DND-41 (cell line): Measurements from ENCODE around the gene KCNAB1.

Experiments used
- ATAC-seq: fragments of 200-7000 bp; cut with Tn5 transposase; 3 replicates; pipeline ENCODE4 v1.9.1; 2021; ENCODE audit warnings: low read depth; ENCODE audit not compliant: insufficient read depth
- DNase-seq: peaks from one replicate; pipeline ENCODE4 v3.0.0-alpha.2; 2020
- H2AFZ ChIP-seq: 2 replicates; pipeline ENCODE4 v1.6.0; 2012; ENCODE audit warnings: low read depth, low read length
- H3K27ac ChIP-seq: 2 replicates; pipeline ENCODE4 v1.5.1; 2012; ENCODE audit warnings: low read length, inconsistent platforms
- H3K27me3 ChIP-seq: fragments of 200-600 bp; sonication (generic); 2 replicates; pipeline ENCODE4 v1.6.0; 2012; ENCODE audit warnings: low read length, mild to moderate bottlenecking, inconsistent platforms; ENCODE audit not compliant: insufficient read depth, poor library complexity
- H3K36me3 ChIP-seq: 2 replicates; pipeline ENCODE4 v1.5.1; 2012; ENCODE audit warnings: low read length, inconsistent platforms; ENCODE audit not compliant: insufficient read depth
- H3K4me1 ChIP-seq: 2 replicates; pipeline ENCODE4 v1.5.1; 2012; ENCODE audit warnings: mild to moderate bottlenecking, low read length; ENCODE audit not compliant: insufficient read depth
- H3K4me2 ChIP-seq: 2 replicates; pipeline ENCODE4 v1.6.0; 2012; ENCODE audit warnings: mild to moderate bottlenecking, moderate library complexity, low read length, inconsistent platforms; ENCODE audit not compliant: insufficient read depth
- H3K4me3 ChIP-seq, 2 experiments: fragments of 200-600 bp in 1 of 2; shearing (Covaris generic) in 1 of 2; 2 replicates each; pipeline ENCODE4 v1.5.1; 2012 to 2016; ENCODE audit warnings: inconsistent platforms in 2 of 2, low read length in 2 of 2, mild to moderate bottlenecking in 2 of 2, low read depth in 1 of 2, moderate library complexity in 1 of 2
- H3K79me2 ChIP-seq: 2 replicates; pipeline ENCODE4 v1.6.0; 2012; ENCODE audit warnings: low read length, inconsistent platforms; ENCODE audit not compliant: insufficient read depth
- H3K9ac ChIP-seq: 2 replicates; pipeline ENCODE4 v1.6.0; 2012; ENCODE audit warnings: low read depth, mild to moderate bottlenecking, inconsistent platforms, low read length, moderate library complexity
- H3K9me3 ChIP-seq: 2 replicates; pipeline ENCODE4 v1.5.1; 2012; ENCODE audit warnings: low read length, moderate library complexity, mild to moderate bottlenecking, inconsistent platforms; ENCODE audit not compliant: insufficient read depth, severe bottlenecking
- H4K20me1 ChIP-seq: 2 replicates; pipeline ENCODE4 v1.6.0; 2012; ENCODE audit warnings: low read length; ENCODE audit not compliant: insufficient read depth
- EZH2 ChIP-seq: IDR thresholded peaks from 3 replicates; pipeline ENCODE4 v1.6.1; 2012; ENCODE audit warnings: borderline replicate concordance, low read depth, mild to moderate bottlenecking, moderate library complexity, low read length, inconsistent platforms; ENCODE audit not compliant: severe bottlenecking
- TF ChIP-seq, protein P1 (sequence below): IDR thresholded peaks from 2 replicates; pipeline ENCODE4 v1.5.1; 2012; ENCODE audit warnings: borderline replicate concordance, low read length, moderate library complexity, mild to moderate bottlenecking; ENCODE audit not compliant: poor library complexity, severe bottlenecking; ENCODE audit errors: extremely low read depth

KCNAB1 gene

DNA sequence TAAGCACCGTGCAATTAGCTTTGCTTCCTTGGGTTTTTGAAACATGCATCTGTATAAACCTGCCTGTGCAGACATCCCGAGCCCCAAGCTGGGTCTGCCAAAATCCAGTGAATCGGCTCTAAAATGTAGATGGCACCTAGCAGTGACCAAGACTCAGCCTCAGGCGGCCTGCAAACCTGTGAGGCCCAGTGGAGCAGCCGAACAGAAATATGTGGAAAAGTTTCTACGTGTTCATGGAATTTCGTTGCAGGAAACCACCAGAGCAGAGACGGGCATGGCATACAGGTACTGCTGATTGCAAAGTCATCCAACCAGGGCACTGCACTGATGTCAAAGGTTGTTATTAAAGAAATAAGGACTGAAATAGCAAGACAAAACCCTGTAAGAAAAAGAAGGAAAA lies 22.8 kb downstream of the KCNAB1 start:
- DNase-seq (no peak), ATAC-seq (no peak)
- H3K4me3 ChIP-seq, result no peak overlapping the region
- no peak overlapping the region for H3K4me2 ChIP-seq
- no peaks in the 10 kb centered on the region for H3K4me1 ChIP-seq
- no peaks in the 10 kb centered on the region for H4K20me1 ChIP-seq
- no peaks in the 10 kb centered on the region for H3K9me3 ChIP-seq
- TF ChIP-seq EZH2, result no peak
- TF ChIP-seq, protein P1, sequence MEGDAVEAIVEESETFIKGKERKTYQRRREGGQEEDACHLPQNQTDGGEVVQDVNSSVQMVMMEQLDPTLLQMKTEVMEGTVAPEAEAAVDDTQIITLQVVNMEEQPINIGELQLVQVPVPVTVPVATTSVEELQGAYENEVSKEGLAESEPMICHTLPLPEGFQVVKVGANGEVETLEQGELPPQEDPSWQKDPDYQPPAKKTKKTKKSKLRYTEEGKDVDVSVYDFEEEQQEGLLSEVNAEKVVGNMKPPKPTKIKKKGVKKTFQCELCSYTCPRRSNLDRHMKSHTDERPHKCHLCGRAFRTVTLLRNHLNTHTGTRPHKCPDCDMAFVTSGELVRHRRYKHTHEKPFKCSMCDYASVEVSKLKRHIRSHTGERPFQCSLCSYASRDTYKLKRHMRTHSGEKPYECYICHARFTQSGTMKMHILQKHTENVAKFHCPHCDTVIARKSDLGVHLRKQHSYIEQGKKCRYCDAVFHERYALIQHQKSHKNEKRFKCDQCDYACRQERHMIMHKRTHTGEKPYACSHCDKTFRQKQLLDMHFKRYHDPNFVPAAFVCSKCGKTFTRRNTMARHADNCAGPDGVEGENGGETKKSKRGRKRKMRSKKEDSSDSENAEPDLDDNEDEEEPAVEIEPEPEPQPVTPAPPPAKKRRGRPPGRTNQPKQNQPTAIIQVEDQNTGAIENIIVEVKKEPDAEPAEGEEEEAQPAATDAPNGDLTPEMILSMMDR, result no peak
- no peak overlapping the region for H2AFZ ChIP-seq
- H3K36me3 ChIP-seq, result no peaks in the 10 kb centered on the region
- no peaks in the 10 kb centered on the region for H3K79me2 ChIP-seq
- H3K27me3 ChIP-seq, result peaks cover 13% of the 10 kb centered on the region
- H3K27ac ChIP-seq, result no peak overlapping the region
- no peak overlapping the region for H3K9ac ChIP-seq

DNA sequence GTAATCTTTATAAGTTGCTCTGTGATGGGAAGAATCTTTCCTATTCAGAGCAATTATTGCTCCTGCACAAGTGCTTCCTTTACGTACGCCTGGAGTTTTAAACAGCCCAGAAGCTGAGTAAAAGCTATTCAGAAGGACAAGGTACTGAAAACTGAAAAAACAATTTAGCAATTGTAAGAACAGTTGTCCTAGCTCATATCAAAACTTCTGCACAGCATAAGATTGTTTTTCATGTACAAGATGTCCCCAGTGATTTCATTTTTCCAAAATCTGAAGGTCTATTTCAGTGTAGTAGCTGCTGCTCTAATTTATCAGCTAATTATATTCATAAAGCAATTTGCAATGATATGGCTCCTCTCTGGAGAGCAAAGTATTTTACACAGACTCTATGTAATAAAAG lies 23.7 kb downstream of the KCNAB1 start:
- Histone ChIP-seq H3K4me3 (no peak overlapping the region), H3K79me2 (no peaks in the 10 kb centered on the region), H3K4me1 (no peaks in the 10 kb centered on the region), H3K27ac (no peak overlapping the region), H3K36me3 (no peaks in the 10 kb centered on the region), H3K9ac (no peak overlapping the region), H3K9me3 (no peaks in the 10 kb centered on the region), H4K20me1 (no peaks in the 10 kb centered on the region), H2AFZ (no peak overlapping the region), H3K27me3 (peaks cover 7% of the 10 kb centered on the region), H3K4me2 (no peak overlapping the region)
- no peak for ATAC-seq
- no peak for DNase-seq
- TF ChIP-seq EZH2, result no peak
- TF ChIP-seq, protein P1, result no peak

DNA sequence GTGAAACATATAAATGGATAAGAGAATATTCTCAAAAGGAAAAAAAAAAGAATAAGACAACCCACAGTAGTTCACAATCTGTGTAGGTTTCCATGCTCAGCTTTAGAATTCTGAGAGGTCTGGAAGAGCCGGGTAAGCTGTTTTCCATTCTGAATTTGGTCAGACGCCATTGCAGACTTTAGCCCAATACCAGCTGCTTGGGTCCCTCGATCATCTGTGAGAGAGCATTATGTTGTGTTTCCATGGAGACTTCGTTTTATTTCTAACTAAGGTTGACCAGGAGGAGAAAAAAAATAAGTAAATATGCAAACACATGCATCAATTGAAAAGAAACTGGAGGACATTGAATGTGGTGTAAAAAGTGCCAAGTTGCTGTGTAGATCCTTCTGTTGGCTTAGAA lies 25.5 kb downstream of the KCNAB1 start:
- no peak overlapping the region for H2AFZ ChIP-seq
- DNase-seq (no peak), ATAC-seq (no peak)

More for the DNA sequence above, 25.5 kb downstream of the KCNAB1 start:
- H3K36me3 ChIP-seq, result no peaks in the 10 kb centered on the region
- H3K4me1 ChIP-seq, result no peaks in the 10 kb centered on the region
- no peak overlapping the region for H3K27ac ChIP-seq
- H3K9ac ChIP-seq, result no peak overlapping the region
- no peaks in the 10 kb centered on the region for H3K9me3 ChIP-seq
- TF ChIP-seq EZH2, result no peak
- TF ChIP-seq, protein P1, result no peak
- no peak overlapping the region for H3K4me2 ChIP-seq
- no peak overlapping the region for H3K4me3 ChIP-seq
- no peaks in the 10 kb centered on the region for H4K20me1 ChIP-seq
- no peaks in the 10 kb centered on the region for H3K79me2 ChIP-seq
- peaks cover 7% of the 10 kb centered on the region for H3K27me3 ChIP-seq
